Parathyroid adenoma (tissue), 2 donors: ENCODE measurements around the gene EXOC7.
"Not testable (repeated sequence)": the region's sequence is repeated elsewhere in the genome, so short reads cannot be mapped to it uniquely, and the experiment has no call there.

Source experiments
- H2AFZ ChIP-seq: fragments of 300-600 bp; sonication (generic); one replicate; pipeline ENCODE4 v1.7.0; 2017; ENCODE audit warnings: antibody characterized with exemption, mild to moderate bottlenecking
- H3K27ac ChIP-seq: fragments of 300-600 bp; sonication (generic); one replicate; pipeline ENCODE4 v1.7.0; 2017
- H3K27me3 ChIP-seq: fragments of 300-600 bp; sonication (generic); one replicate; pipeline ENCODE4 v1.7.0; 2017; ENCODE audit warnings: low read length; ENCODE audit not compliant: control insufficient read depth, insufficient read depth
- H3K36me3 ChIP-seq: fragments of 300-600 bp; sonication (generic); one replicate; pipeline ENCODE4 v1.7.0; 2017; ENCODE audit warnings: low read length; ENCODE audit not compliant: control insufficient read depth, insufficient read depth
- H3K4me1 ChIP-seq: fragments of 300-600 bp; sonication (generic); one replicate; pipeline ENCODE4 v1.7.0; 2017; ENCODE audit warnings: control low read depth
- H3K4me2 ChIP-seq: fragments of 300-600 bp; sonication (generic); one replicate; pipeline ENCODE4 v1.7.0; 2017; ENCODE audit warnings: low read length
- H3K4me3 ChIP-seq: fragments of 300-600 bp; sonication (generic); one replicate; pipeline ENCODE4 v1.7.0; 2017; ENCODE audit warnings: low read depth, low read length
- H3K79me2 ChIP-seq: fragments of 300-600 bp; sonication (generic); one replicate; pipeline ENCODE4 v1.7.0; 2017; ENCODE audit warnings: control low read depth
- H3K9ac ChIP-seq: fragments of 300-600 bp; sonication (generic); one replicate; pipeline ENCODE4 v1.7.0; 2017; ENCODE audit warnings: mild to moderate bottlenecking
- H3K9me3 ChIP-seq: fragments of 300-600 bp; sonication (generic); one replicate; pipeline ENCODE4 v1.7.0; 2017; ENCODE audit warnings: low read length; ENCODE audit not compliant: control insufficient read depth
- TF ChIP-seq, protein P1 (sequence below): fragments of 300-600 bp; sonication (generic); IDR thresholded peaks from one replicate; pipeline ENCODE4 v1.7.0; 2017; ENCODE audit warnings: antibody characterized with exemption, mild to moderate bottlenecking
- donor health status: primary hyperparathyroidism.

Gene EXOC7

DNA sequence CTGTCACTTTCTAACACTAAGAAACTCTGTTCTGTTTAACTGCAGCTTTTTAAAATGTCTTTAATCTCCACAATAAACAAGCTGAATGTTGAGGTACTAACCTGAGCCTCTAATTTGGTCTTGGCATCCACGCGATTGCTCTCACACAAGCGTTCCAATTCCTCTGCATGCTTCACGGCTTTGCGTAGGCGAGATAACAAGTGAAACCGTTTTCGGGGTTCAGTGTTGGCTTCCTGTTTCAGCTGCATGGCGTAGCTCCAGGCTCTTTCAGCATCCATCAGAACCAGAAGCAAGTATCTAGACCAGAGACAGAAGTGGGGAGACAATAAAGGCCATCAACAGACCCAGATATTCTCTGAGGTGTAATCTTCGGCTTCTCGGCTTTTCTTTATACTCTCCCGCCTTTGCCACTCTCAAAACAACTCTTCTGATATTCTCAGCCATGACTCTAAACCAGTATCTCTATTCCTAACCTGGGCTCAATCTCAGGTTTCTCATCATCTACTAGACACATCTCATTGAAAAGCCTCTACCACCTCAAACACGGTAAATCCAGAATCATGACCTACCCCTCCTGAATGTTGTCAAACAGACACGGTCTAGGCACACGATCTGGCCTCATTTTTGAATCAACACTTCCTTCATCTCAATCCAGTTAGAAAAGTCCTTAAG is 39.6 kb downstream of the EXOC7 start:
- Histone ChIP-seq H3K4me3 (no peak overlapping the region), H3K9ac (no peak overlapping the region), H3K4me1 (no peaks in the 10 kb centered on the region), H3K79me2 (no peaks in the 10 kb centered on the region), H3K27me3 (no peaks in the 10 kb centered on the region), H3K27ac (no peak overlapping the region), H3K36me3 (no peaks in the 10 kb centered on the region), H3K4me2 (no peak overlapping the region), H2AFZ (no peak overlapping the region), H3K9me3 (no peaks in the 10 kb centered on the region)
- TF ChIP-seq, protein P1, sequence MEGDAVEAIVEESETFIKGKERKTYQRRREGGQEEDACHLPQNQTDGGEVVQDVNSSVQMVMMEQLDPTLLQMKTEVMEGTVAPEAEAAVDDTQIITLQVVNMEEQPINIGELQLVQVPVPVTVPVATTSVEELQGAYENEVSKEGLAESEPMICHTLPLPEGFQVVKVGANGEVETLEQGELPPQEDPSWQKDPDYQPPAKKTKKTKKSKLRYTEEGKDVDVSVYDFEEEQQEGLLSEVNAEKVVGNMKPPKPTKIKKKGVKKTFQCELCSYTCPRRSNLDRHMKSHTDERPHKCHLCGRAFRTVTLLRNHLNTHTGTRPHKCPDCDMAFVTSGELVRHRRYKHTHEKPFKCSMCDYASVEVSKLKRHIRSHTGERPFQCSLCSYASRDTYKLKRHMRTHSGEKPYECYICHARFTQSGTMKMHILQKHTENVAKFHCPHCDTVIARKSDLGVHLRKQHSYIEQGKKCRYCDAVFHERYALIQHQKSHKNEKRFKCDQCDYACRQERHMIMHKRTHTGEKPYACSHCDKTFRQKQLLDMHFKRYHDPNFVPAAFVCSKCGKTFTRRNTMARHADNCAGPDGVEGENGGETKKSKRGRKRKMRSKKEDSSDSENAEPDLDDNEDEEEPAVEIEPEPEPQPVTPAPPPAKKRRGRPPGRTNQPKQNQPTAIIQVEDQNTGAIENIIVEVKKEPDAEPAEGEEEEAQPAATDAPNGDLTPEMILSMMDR: no peak

DNA sequence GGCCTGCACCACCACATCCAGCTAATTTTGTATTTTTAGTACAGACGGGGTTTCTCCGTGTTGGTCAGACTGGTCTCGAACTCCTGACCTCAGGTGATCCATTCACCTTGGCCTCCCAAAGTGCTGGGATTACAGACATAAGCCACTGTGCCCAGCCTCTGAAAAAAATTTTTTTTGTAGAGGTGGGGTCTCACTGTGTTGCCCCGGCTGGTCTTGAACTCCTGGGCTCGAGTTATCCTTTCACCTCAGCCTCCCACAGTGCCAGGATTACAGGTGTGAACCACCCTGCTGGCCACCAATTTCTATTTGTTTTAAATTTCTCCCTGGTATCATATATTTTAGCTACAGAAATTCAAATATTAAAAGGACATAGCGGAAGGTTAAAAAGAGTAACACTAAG is 45.3 kb downstream of the EXOC7 start:
- peaks cover 12% of the 10 kb centered on the region for H3K79me2 ChIP-seq
- H3K9me3 ChIP-seq, H3K4me2 ChIP-seq, H3K4me3 ChIP-seq, H3K36me3 ChIP-seq, H2AFZ ChIP-seq, H3K27me3 ChIP-seq, H3K9ac ChIP-seq, H3K4me1 ChIP-seq, H3K27ac ChIP-seq: not testable (repeated sequence)

GRCh38 chr17:76056882-76057281 is 46.7 kb downstream of the EXOC7 start:
- Histone ChIP-seq H2AFZ (no peak overlapping the region), H3K4me3 (no peak overlapping the region), H3K4me2 (no peak overlapping the region), H3K79me2 (peaks cover 12% of the 10 kb centered on the region), H3K9ac (no peak overlapping the region), H3K36me3 (no peaks in the 10 kb centered on the region), H3K9me3 (no peaks in the 10 kb centered on the region), H3K27me3 (no peaks in the 10 kb centered on the region), H3K4me1 (no peaks in the 10 kb centered on the region), H3K27ac (no peak overlapping the region)
- TF ChIP-seq, protein P1: no peak

DNA sequence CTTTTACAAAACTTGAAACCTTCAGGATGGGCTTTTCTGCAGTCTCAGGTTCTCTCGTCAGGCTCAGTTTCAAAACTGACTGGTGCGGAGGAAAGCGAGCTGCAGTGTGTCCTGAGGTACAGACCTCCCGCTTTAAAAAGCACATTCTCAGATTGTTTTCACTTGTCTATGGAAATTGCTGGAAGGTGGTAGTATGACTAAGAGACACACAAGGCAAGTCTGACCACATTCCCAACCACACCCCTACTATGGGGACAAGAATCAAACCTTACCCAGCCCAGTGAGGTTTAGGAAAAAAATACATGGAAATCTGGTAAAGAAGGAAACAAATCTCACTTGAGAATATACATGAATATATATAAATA is 49.5 kb downstream of the EXOC7 start:
- Histone ChIP-seq H3K79me2 (peaks cover 12% of the 10 kb centered on the region), H3K4me1 (peaks cover 6% of the 10 kb centered on the region), H3K4me2 (no peak overlapping the region), H3K27ac (no peak overlapping the region), H3K4me3 (no peak overlapping the region), H3K27me3 (no peaks in the 10 kb centered on the region), H3K9me3 (no peaks in the 10 kb centered on the region), H2AFZ (no peak overlapping the region), H3K36me3 (no peaks in the 10 kb centered on the region), H3K9ac (no peak overlapping the region)
- TF ChIP-seq, protein P1: no peak

DNA sequence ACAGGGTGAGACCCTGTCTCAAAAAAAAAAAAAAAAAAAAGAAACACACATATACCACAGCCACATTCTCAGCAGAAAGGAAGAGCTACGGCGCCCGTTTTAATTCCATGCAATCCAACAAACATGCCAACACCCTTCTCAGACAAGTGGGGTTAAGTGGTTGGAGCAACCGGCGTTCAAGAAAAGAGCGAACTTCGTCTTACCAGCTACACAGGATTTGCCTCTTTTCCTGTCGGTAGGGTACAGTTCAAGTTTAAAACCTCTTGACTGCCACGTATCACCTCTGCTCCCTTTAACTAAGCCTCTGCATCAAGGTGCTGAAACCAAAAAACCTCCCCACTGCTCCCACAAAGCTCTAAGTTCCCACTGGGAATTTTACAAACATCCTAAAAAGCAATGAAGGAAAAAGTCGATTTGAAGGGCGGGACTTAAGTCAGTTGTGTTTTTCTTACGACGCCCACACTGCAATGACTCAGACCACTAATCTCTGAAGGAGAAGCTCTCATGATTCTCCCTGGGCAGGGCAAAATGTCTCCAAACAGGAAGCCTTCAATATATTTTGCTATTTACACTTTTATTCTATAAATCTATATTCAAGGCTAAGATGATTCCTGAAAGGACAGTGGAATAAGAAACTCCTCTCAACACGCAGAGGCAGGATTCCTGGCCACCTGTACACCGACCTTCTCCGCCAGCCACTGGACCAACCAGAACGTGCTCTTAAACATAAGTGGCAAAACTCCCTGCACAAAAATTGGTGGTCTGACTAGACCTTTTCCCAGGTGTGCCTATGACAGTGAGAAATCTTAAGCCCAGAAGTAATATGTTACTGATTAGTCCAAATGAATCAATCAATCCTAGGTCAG is 50.1 kb downstream of the EXOC7 start:
- Histone ChIP-seq H3K79me2 (peaks cover 8% of the 10 kb centered on the region), H3K27ac (no peak overlapping the region), H3K4me3 (no peak overlapping the region), H3K4me1 (peaks cover 6% of the 10 kb centered on the region), H3K27me3 (no peaks in the 10 kb centered on the region), H3K36me3 (no peaks in the 10 kb centered on the region), H3K9me3 (no peaks in the 10 kb centered on the region), H3K4me2 (no peak overlapping the region), H3K9ac (no peak overlapping the region), H2AFZ (no peak overlapping the region)
- TF ChIP-seq, protein P1: no peak
